IMR-90 (cell line): ENCODE results near the gene NEO1. TPM values are rescaled to one million over a fixed set of nuclear protein-coding genes. Genes with fewer than 3 reads are reported as not detected.

ENCODE experiments used
- ATAC-seq: fragments of 200-7000 bp; cut with Tn5 transposase; 2 replicates; pipeline ENCODE4 v1.9.1; 2020; ENCODE audit warnings: low read depth, mild to moderate bottlenecking, moderate library complexity
- BruUV-seq: library from RNA; stranded (reverse); fragments of 400-500 nt; replicated peaks from 2 replicates; lab custom pipeline; 2021; lab: Mats Ljungman, UMichigan
- CTCF ChIA-PET: fragments of 300-600 bp; formaldehyde crosslinking; extraction: SDS; loops from one replicate; lab custom pipeline; 2021; ENCODE audit warnings: antibody characterized with exemption; lab: Yijun Ruan, JAX
- POLR2A ChIA-PET: fragments of 300-600 bp; sonication (Branson Sonifier 250); formaldehyde crosslinking; loops from one replicate; lab custom pipeline; 2022; ENCODE audit warnings: antibody characterized with exemption; ENCODE audit not compliant: unreplicated experiment; lab: Charles Lee
- DNase-seq: peaks from one replicate; pipeline ENCODE4 v3.0.0; 2013
- H2AFZ ChIP-seq: replicated peaks from 2 replicates; pipeline ENCODE3; 2013; ENCODE audit warnings: low read length, mild to moderate bottlenecking; ENCODE audit not compliant: poor library complexity
- H2AK5ac ChIP-seq: 2 replicates; pipeline ENCODE4 v1.6.1; 2013; ENCODE audit warnings: low read depth, low read length, inconsistent platforms
- H2AK9ac ChIP-seq: replicated peaks from 2 replicates; pipeline ENCODE3; 2013; ENCODE audit warnings: mild to moderate bottlenecking, low read depth, low read length, moderate library complexity; ENCODE audit not compliant: poor library complexity
- H2BK120ac ChIP-seq: 2 replicates; pipeline ENCODE4 v1.6.1; 2013; ENCODE audit warnings: low read depth, low read length, inconsistent platforms
- H2BK15ac ChIP-seq: 3 replicates; pipeline ENCODE4 v1.6.1; 2013; ENCODE audit warnings: low read depth, low read length, inconsistent platforms
- H2BK20ac ChIP-seq: 2 replicates; pipeline ENCODE4 v1.6.1; 2013; ENCODE audit warnings: low read depth, mild to moderate bottlenecking, inconsistent platforms, low read length, moderate library complexity
- H2BK5ac ChIP-seq: 2 replicates; pipeline ENCODE4 v1.6.1; 2013; ENCODE audit warnings: mild to moderate bottlenecking, low read depth, low read length, inconsistent platforms; ENCODE audit not compliant: poor library complexity, severe bottlenecking
- H3K14ac ChIP-seq: replicated peaks from 2 replicates; pipeline ENCODE4 v1.6.1; 2013; ENCODE audit warnings: low read depth, low read length, inconsistent platforms
- H3K18ac ChIP-seq: 2 replicates; pipeline ENCODE4 v1.6.1; 2013; ENCODE audit warnings: low read depth, low read length, control low read depth
- H3K23ac ChIP-seq: 2 replicates; pipeline ENCODE4 v1.6.1; 2013; ENCODE audit warnings: low read depth, low read length, inconsistent platforms
- H3K27ac ChIP-seq: 2 replicates; pipeline ENCODE4 v1.5.1; 2013; ENCODE audit warnings: mild to moderate bottlenecking, control low read depth, low read length; ENCODE audit not compliant: insufficient read depth
- H3K27me3 ChIP-seq: 2 replicates; pipeline ENCODE4 v1.6.1; 2013; ENCODE audit warnings: low read length; ENCODE audit not compliant: control insufficient read depth, insufficient read depth
- H3K36me3 ChIP-seq: 2 replicates; pipeline ENCODE4 v1.6.1; 2013; ENCODE audit warnings: low read length, mixed read lengths; ENCODE audit not compliant: control insufficient read depth, insufficient read depth
- H3K4ac ChIP-seq: 2 replicates; pipeline ENCODE4 v1.6.1; 2013; ENCODE audit warnings: low read depth, low read length, inconsistent platforms
- H3K4me1 ChIP-seq: 2 replicates; pipeline ENCODE4 v1.6.1; 2013; ENCODE audit warnings: low read length, mixed read lengths; ENCODE audit not compliant: control insufficient read depth, insufficient read depth
- H3K4me2 ChIP-seq: 2 replicates; pipeline ENCODE4 v1.6.1; 2013; ENCODE audit warnings: low read depth, mild to moderate bottlenecking, control low read depth, low read length, moderate library complexity
- H3K4me3 ChIP-seq: 2 replicates; pipeline ENCODE4 v1.5.1; 2013; ENCODE audit warnings: low read depth, mild to moderate bottlenecking, control low read depth, low read length, moderate library complexity; ENCODE audit not compliant: insufficient read depth
- H3K56ac ChIP-seq: 2 replicates; pipeline ENCODE4 v1.6.1; 2013; ENCODE audit warnings: low read length, inconsistent platforms; ENCODE audit not compliant: insufficient read depth; ENCODE audit errors: extremely low read depth
- H3K79me1 ChIP-seq, 2 experiments: 2 replicates each; pipeline ENCODE4 v1.6.1; 2013; ENCODE audit warnings: low read length in 2 of 2, inconsistent platforms in 1 of 2, low read depth in 1 of 2
- H3K9ac ChIP-seq: 2 replicates; pipeline ENCODE4 v1.6.1; 2013; ENCODE audit warnings: low read depth, low read length, control low read depth
- H3K9me1 ChIP-seq: 2 replicates; pipeline ENCODE4 v1.6.1; 2013; ENCODE audit warnings: low read length, inconsistent platforms; ENCODE audit not compliant: insufficient read depth
- H3K9me3 ChIP-seq: 2 replicates; pipeline ENCODE4 v1.6.1; 2013; ENCODE audit warnings: low read length; ENCODE audit not compliant: control insufficient read depth, insufficient read depth
- H4K20me1 ChIP-seq: 2 replicates; pipeline ENCODE4 v1.6.1; 2013; ENCODE audit warnings: low read length, inconsistent platforms; ENCODE audit not compliant: insufficient read depth
- H4K5ac ChIP-seq: 2 replicates; pipeline ENCODE4 v1.6.1; 2013; ENCODE audit warnings: mild to moderate bottlenecking, low read depth, low read length, control low read depth
- H4K8ac ChIP-seq, 2 experiments: 2 replicates each; pipeline ENCODE4 v1.6.1; 2013; ENCODE audit warnings: low read depth in 2 of 2, low read length in 2 of 2, control low read depth in 1 of 2, inconsistent platforms in 1 of 2
- H4K91ac ChIP-seq: 2 replicates; pipeline ENCODE4 v1.6.1; 2013; ENCODE audit warnings: low read depth, low read length, inconsistent platforms; ENCODE audit not compliant: insufficient read depth
- BHLHE40 ChIP-seq: fragments of 150-350 bp; IDR thresholded peaks from 2 replicates; pipeline ENCODE4 v1.6.1; 2016; ENCODE audit warnings: mild to moderate bottlenecking, low read depth, low read length
- CEBPB ChIP-seq: IDR thresholded peaks from 2 replicates; pipeline ENCODE4 v1.6.1; 2012; ENCODE audit warnings: low read depth, low read length, improper control_type of control experiment
- CHD1 ChIP-seq: IDR thresholded peaks from 2 replicates; pipeline ENCODE4 v1.6.1; 2012; ENCODE audit warnings: low read depth, low read length, improper control_type of control experiment
- FOS ChIP-seq: fragments of 150-350 bp; IDR thresholded peaks from 2 replicates; pipeline ENCODE4 v1.6.1; 2016; ENCODE audit warnings: low read depth, low read length
- MAFK ChIP-seq: IDR thresholded peaks from 2 replicates; pipeline ENCODE4 v1.6.1; 2012; ENCODE audit warnings: low read depth, low read length, improper control_type of control experiment
- MAZ ChIP-seq: IDR thresholded peaks from 2 replicates; pipeline ENCODE4 v1.6.1; 2012; ENCODE audit warnings: low read depth, mild to moderate bottlenecking, low read length, improper control_type of control experiment, moderate library complexity, borderline replicate concordance
- MXI1 ChIP-seq: IDR thresholded peaks from 2 replicates; pipeline ENCODE4 v1.6.1; 2012; ENCODE audit warnings: low read depth, mild to moderate bottlenecking, low read length, moderate library complexity, borderline replicate concordance
- NFE2L2 ChIP-seq: fragments of 150-350 bp; IDR thresholded peaks from 2 replicates; pipeline ENCODE4 v1.6.1; 2016; ENCODE audit warnings: low read depth, mild to moderate bottlenecking, low read length
- POLR2A ChIP-seq: IDR thresholded peaks from 2 replicates; pipeline ENCODE4 v1.6.1; 2012; ENCODE audit warnings: mild to moderate bottlenecking, low read depth, low read length
- RAD21 ChIP-seq: IDR thresholded peaks from 2 replicates; pipeline ENCODE4 v1.6.1; 2012; ENCODE audit warnings: low read length, improper control_type of control experiment
- RCOR1 ChIP-seq: IDR thresholded peaks from 2 replicates; pipeline ENCODE4 v1.6.1; 2012; ENCODE audit warnings: mild to moderate bottlenecking, low read length, improper control_type of control experiment; ENCODE audit not compliant: insufficient replicate concordance
- RFX5 ChIP-seq: IDR thresholded peaks from 2 replicates; pipeline ENCODE4 v1.8.0; 2012; ENCODE audit warnings: low read depth, mild to moderate bottlenecking, low read length, moderate library complexity
- SMC3 ChIP-seq: fragments of 150-350 bp; IDR thresholded peaks from 2 replicates; pipeline ENCODE4 v1.6.1; 2016; ENCODE audit warnings: low read depth, mild to moderate bottlenecking, antibody characterized with exemption, low read length, moderate library complexity
- WGBS, 2 experiments: methylation state at CpG; one replicate each; pipeline versions ENCODE4 v1.1.5 to v1.1.7; 2013; ENCODE audit warnings: missing lambda C conversion rate in 2 of 2; ENCODE audit not compliant: insufficient read length in 1 of 2; ENCODE audit errors: extremely low coverage in 2 of 2; 5-methylcytosine and 5-hydroxymethylcytosine counted together
- dilution Hi-C: fragments of 300-500 bp; cut with HindIII; formaldehyde crosslinking; loops from one replicate; pipeline ENCODE4 v1.14.3; 2018; ENCODE audit warnings: low sequenced_read_pairs; ENCODE audit not compliant: unreplicated experiment
- in situ Hi-C: fragments of 300-500 bp; cut with MboI; formaldehyde crosslinking; loops from 3 replicates; pipeline ENCODE4 v1.14.3; 2019; ENCODE audit warnings: low sequenced_read_pairs, inconsistent platforms, mixed read lengths
- intact Hi-C: fragments of 100-400 bp; cut with micrococcal nuclease; formaldehyde crosslinking; loops from 2 replicates; pipeline ENCODE4 v1.10.0; 2022
- polyA plus RNA-seq, 3 experiments: library from polyadenylated mRNA; depleted of rRNA; stranded (reverse); fragments of >200 nt; gene quantifications; 2 replicates each; pipeline ENCODE4 v1.2.3, GENCODE V29; 2012; ENCODE audit warnings: low replicate concordance in 1 of 3
- total RNA-seq: library from RNA; depleted of rRNA; stranded (reverse); fragments of >200 nt; gene quantifications from 2 replicates; pipeline ENCODE4 v1.2.3, GENCODE V29; 2012
- TF ChIP-seq, protein P1 (sequence below): conservative IDR thresholded peaks from 2 replicates; pipeline ENCODE4 v1.5.1; 2012; ENCODE audit warnings: mild to moderate bottlenecking, low read depth, low read length, improper control_type of control experiment
- TF ChIP-seq, protein P2 (sequence below): fragments of 150-350 bp; IDR thresholded peaks from 2 replicates; pipeline ENCODE4 v1.6.1; 2016; ENCODE audit warnings: low read depth, mild to moderate bottlenecking, low read length, moderate library complexity, borderline replicate concordance
- TF ChIP-seq, protein P3 (sequence below): fragments of 150-350 bp; IDR thresholded peaks from 2 replicates; pipeline ENCODE4 v1.6.1; 2017; ENCODE audit warnings: mild to moderate bottlenecking, antibody characterized with exemption, low read length, low read depth

Gene NEO1
- total and polyA plus RNA-seq, 2 of the 4 experiments (the other 2 are of a cell fraction): 16.3 to 18.5 TPM

DNA sequence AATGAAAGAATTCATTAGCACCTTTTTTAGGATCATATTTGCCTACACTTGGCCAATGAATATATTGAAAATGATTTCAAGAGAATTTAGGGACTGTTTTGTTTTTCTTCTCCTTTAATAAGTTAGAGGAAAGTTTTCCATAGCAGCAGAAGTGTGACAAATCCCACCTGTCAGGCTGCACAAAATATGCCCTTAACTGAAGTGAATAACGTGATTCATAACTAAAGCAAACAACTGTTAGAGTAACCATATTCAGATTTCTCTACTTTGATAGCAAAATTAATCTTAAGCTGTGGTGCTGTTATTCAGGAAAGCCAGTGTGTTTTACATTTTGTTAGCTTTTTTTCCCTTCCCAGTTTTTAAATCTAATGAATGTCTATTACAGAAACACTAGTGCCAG, 195.1 kb downstream of the NEO1 start:
- intact Hi-C loops (loop anchor here (10.0 kb wide), 1 partner anchor 523 kb away; no protein-coding TSS in a partner anchor), in situ Hi-C loops (no loop called here), dilution Hi-C loops (no loop called here)
- Histone ChIP-seq H3K79me1 (no peaks in the 10 kb centered on the region), H4K91ac (no peak overlapping the region), H2BK5ac (no peak overlapping the region), H2AFZ (no peak overlapping the region), H3K18ac (no peak overlapping the region), H3K14ac (no peak overlapping the region), H4K20me1 (no peaks in the 10 kb centered on the region), H3K4me1 (no peaks in the 10 kb centered on the region), H2BK120ac (no peak overlapping the region), H3K9me1 (no peaks in the 10 kb centered on the region), H2BK15ac (no peak overlapping the region), H4K5ac (no peak overlapping the region), H4K8ac (no peak overlapping the region), H3K27me3 (no peaks in the 10 kb centered on the region), H3K27ac (no peak overlapping the region), H3K9me3 (no peaks in the 10 kb centered on the region), H3K4me3 (no peak overlapping the region), H3K4ac (no peak overlapping the region), H3K36me3 (peaks cover 1% of the 10 kb centered on the region; the same call in 1 of the 2 replicates), H2BK20ac (no peak overlapping the region), H2AK9ac (no peak overlapping the region), H2AK5ac (no peak overlapping the region), H3K9ac (no peak overlapping the region), H3K56ac (no peak overlapping the region), H3K4me2 (no peak overlapping the region), H3K23ac (no peak overlapping the region)
- BruUV-seq: no TSS peak
- WGBS, 2 experiments: no CpG with 5 or more reads among the region's 1 CpG
- DNase-seq (no peak), ATAC-seq (no peak)
- TF ChIP-seq NFE2L2: no peak
- TF ChIP-seq MAFK: no peak
- no peak for TF ChIP-seq RFX5
- TF ChIP-seq, protein P1, sequence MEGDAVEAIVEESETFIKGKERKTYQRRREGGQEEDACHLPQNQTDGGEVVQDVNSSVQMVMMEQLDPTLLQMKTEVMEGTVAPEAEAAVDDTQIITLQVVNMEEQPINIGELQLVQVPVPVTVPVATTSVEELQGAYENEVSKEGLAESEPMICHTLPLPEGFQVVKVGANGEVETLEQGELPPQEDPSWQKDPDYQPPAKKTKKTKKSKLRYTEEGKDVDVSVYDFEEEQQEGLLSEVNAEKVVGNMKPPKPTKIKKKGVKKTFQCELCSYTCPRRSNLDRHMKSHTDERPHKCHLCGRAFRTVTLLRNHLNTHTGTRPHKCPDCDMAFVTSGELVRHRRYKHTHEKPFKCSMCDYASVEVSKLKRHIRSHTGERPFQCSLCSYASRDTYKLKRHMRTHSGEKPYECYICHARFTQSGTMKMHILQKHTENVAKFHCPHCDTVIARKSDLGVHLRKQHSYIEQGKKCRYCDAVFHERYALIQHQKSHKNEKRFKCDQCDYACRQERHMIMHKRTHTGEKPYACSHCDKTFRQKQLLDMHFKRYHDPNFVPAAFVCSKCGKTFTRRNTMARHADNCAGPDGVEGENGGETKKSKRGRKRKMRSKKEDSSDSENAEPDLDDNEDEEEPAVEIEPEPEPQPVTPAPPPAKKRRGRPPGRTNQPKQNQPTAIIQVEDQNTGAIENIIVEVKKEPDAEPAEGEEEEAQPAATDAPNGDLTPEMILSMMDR: no peak
- no peak for TF ChIP-seq MXI1
- TF ChIP-seq, protein P2, sequence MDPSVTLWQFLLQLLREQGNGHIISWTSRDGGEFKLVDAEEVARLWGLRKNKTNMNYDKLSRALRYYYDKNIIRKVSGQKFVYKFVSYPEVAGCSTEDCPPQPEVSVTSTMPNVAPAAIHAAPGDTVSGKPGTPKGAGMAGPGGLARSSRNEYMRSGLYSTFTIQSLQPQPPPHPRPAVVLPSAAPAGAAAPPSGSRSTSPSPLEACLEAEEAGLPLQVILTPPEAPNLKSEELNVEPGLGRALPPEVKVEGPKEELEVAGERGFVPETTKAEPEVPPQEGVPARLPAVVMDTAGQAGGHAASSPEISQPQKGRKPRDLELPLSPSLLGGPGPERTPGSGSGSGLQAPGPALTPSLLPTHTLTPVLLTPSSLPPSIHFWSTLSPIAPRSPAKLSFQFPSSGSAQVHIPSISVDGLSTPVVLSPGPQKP: no peak
- no peak for TF ChIP-seq POLR2A
- no peak for TF ChIP-seq BHLHE40
- TF ChIP-seq, protein P3, sequence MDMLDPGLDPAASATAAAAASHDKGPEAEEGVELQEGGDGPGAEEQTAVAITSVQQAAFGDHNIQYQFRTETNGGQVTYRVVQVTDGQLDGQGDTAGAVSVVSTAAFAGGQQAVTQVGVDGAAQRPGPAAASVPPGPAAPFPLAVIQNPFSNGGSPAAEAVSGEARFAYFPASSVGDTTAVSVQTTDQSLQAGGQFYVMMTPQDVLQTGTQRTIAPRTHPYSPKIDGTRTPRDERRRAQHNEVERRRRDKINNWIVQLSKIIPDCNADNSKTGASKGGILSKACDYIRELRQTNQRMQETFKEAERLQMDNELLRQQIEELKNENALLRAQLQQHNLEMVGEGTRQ: no peak
- no peak for TF ChIP-seq RCOR1
- TF ChIP-seq CHD1: no peak
- no peak for TF ChIP-seq FOS
- TF ChIP-seq RAD21: no peak
- TF ChIP-seq SMC3: no peak
- no peak for TF ChIP-seq CEBPB
- TF ChIP-seq MAZ: no peak
- ChIA-PET POLR2A (interaction anchor here (0.6 kb wide), 1 partner anchor 122 kb away, joined by 3 read pairs; no protein-coding TSS in a partner anchor), CTCF (interaction anchor here (0.5 to 0.6 kb wide), 2 partner anchors 43 to 88 kb away, joined by 4 read pairs; no protein-coding TSS in a partner anchor)
